Upper lobe of left lung (tissue), 6 donors: ENCODE data around the gene SKIC2. TPM values are rescaled to one million over a fixed set of nuclear protein-coding genes. Genes with fewer than 3 reads are reported as not detected.

Experiments
- ATAC-seq, 2 donors: fragments of 200-7000 bp; cut with Tn5 transposase; one replicate each; pipeline ENCODE4 v1.9.1; 2022; ENCODE audit warnings: mild to moderate bottlenecking in 2 of 2, moderate library complexity in 2 of 2; ENCODE audit not compliant: low FRiP score in 2 of 2
- DNase-seq, 2 donors: peaks; one replicate each; pipeline ENCODE4 v3.0.0-alpha.2; 2019 to 2020
- H3K27ac ChIP-seq, 4 donors: fragments of 200-600 bp; sonication (generic); one replicate each; pipeline ENCODE4 v1.5.1; 2016 to 2019
- H3K27me3 ChIP-seq, 4 donors: fragments of 200-600 bp; sonication (generic); one replicate each; pipeline ENCODE4 v1.5.1; 2017 to 2019
- H3K36me3 ChIP-seq, 4 donors: fragments of 200-600 bp; sonication (generic); one replicate each; pipeline ENCODE4 v1.5.1; 2016 to 2019
- H3K4me1 ChIP-seq, 4 donors: fragments of 200-600 bp; sonication (generic); one replicate each; pipeline ENCODE4 v1.5.1; 2018 to 2019
- H3K4me3 ChIP-seq, 4 donors: fragments of 200-600 bp; sonication (generic); one replicate each; pipeline ENCODE4 v1.5.1; 2017 to 2019; ENCODE audit warnings: mild to moderate bottlenecking in 2 of 4, moderate library complexity in 1 of 4
- H3K9me3 ChIP-seq, 4 donors: fragments of 200-600 bp; sonication (generic); one replicate each; pipeline ENCODE4 v1.5.1; 2018 to 2019
- EP300 ChIP-seq, 4 donors: sonication (generic); formaldehyde crosslinking; IDR thresholded peaks; one replicate each; pipeline ENCODE4 v1.5.1; 2017; ENCODE audit warnings: antibody characterized with exemption in 4 of 4, control low read depth in 2 of 4
- POLR2A ChIP-seq, 4 donors: fragments of 450-650 bp; IDR thresholded peaks; one replicate each; pipeline ENCODE4 v1.5.1; 2016 to 2017; ENCODE audit warnings: antibody characterized with exemption in 4 of 4, mild to moderate bottlenecking in 2 of 4
- POLR2AphosphoS5 ChIP-seq, 2 donors: sonication (generic); formaldehyde crosslinking; IDR thresholded peaks; one replicate each; pipeline ENCODE4 v1.5.1; 2017; ENCODE audit warnings: antibody characterized with exemption in 2 of 2
- WGBS, 2 donors: methylation state at CpG; one replicate each; pipeline ENCODE4 v1.1.5; 2017 to 2018; 5-methylcytosine and 5-hydroxymethylcytosine counted together
- total RNA-seq, 6 donors: library from RNA; depleted of rRNA in 4 of 6; stranded (reverse); fragments of >200 nt in 4 of 6; gene quantifications; one replicate each; pipeline versions ENCODE4 v1.1.0 to v1.2.1, GENCODE V29; 2016 to 2021
- TF ChIP-seq, protein P1 (sequence below), 6 experiments: fragments of 450-650 bp in 4 of 6; fragments of 200-600 bp in 2 of 6; sonication (generic) in 2 of 6; IDR thresholded peaks; one replicate each; pipeline ENCODE4 v1.5.1; 2016 to 2019; ENCODE audit warnings: antibody characterized with exemption in 6 of 6
- donor health status: DM: no; HTN: no; CAD: no; lungs with moderate emphysema.
- donor health status: DM: no; HTN: yes; CAD: no; lungs with severe emphysema.

SKIC2 gene
- total RNA-seq, 6 donors from 2014 or later = 27.7 to 172 (median 58.6) TPM

GRCh38 chr6:31967926-31968320 is 8.9 kb downstream of the SKIC2 start:
- H3K27me3 ChIP-seq = no peaks in the 10 kb centered on the region
- peaks cover 14 to 29% (median 19%) of the 10 kb centered on the region in 4 donors for H3K4me1 ChIP-seq
- DNase-seq (no peak), ATAC-seq (no peak)
- peaks cover 43 to 81% (median 70%) of the 10 kb centered on the region in 4 donors for H3K36me3 ChIP-seq
- H3K4me3 ChIP-seq = no peak overlapping the region
- 88% methylated on average over 3 of the region's 3 CpGs; no CpG with 5 or more reads in 1 of the 2 donors for WGBS, 2 donors
- no peak overlapping the region for H3K27ac ChIP-seq
- no peaks in the 10 kb centered on the region for H3K9me3 ChIP-seq
- TF ChIP-seq POLR2A (IDR thresholded peaks at IDR 0.05) (no peak), EP300 (IDR thresholded peaks at IDR 0.05) (no peak), POLR2AphosphoS5 (IDR thresholded peaks at IDR 0.05) (no peak)
- TF ChIP-seq, protein P1, sequence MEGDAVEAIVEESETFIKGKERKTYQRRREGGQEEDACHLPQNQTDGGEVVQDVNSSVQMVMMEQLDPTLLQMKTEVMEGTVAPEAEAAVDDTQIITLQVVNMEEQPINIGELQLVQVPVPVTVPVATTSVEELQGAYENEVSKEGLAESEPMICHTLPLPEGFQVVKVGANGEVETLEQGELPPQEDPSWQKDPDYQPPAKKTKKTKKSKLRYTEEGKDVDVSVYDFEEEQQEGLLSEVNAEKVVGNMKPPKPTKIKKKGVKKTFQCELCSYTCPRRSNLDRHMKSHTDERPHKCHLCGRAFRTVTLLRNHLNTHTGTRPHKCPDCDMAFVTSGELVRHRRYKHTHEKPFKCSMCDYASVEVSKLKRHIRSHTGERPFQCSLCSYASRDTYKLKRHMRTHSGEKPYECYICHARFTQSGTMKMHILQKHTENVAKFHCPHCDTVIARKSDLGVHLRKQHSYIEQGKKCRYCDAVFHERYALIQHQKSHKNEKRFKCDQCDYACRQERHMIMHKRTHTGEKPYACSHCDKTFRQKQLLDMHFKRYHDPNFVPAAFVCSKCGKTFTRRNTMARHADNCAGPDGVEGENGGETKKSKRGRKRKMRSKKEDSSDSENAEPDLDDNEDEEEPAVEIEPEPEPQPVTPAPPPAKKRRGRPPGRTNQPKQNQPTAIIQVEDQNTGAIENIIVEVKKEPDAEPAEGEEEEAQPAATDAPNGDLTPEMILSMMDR (IDR thresholded peaks at IDR 0.05) = no peak

GRCh38 chr6:31968326-31968725 is 9.4 kb downstream of the SKIC2 start:
- TF ChIP-seq, protein P1 (IDR thresholded peaks at IDR 0.05) = no peak
- TF ChIP-seq POLR2A (IDR thresholded peaks at IDR 0.05) = no peak
- no peak for TF ChIP-seq POLR2AphosphoS5 (IDR thresholded peaks at IDR 0.05)
- no peak for TF ChIP-seq EP300 (IDR thresholded peaks at IDR 0.05)
- Histone ChIP-seq H3K4me3 (no peak overlapping the region), H3K9me3 (no peaks in the 10 kb centered on the region), H3K36me3 (peaks cover 42 to 77% (median 66%) of the 10 kb centered on the region in 4 donors), H3K27ac (no peak overlapping the region), H3K27me3 (no peaks in the 10 kb centered on the region), H3K4me1 (peaks cover 18 to 33% (median 24%) of the 10 kb centered on the region in 4 donors)
- 87% methylated on average over 6 to 11 of the region's 11 CpGs for WGBS, 2 donors
- peak in 1 of 2 donors; percentile 47 for DNase-seq
- ATAC-seq = no peak

GRCh38 chr6:31968791-31969711 is 10.1 kb downstream of the SKIC2 start:
- ATAC-seq (no peak), DNase-seq (peak in 1 of 2 donors; percentile 50)
- 91 to 94% methylated on average over 19 to 22 of the region's 23 CpGs for WGBS, 2 donors
- no peak overlapping the region for H3K4me3 ChIP-seq
- H3K27ac ChIP-seq = no peak overlapping the region
- H3K4me1 ChIP-seq = peaks cover 24 to 40% (median 30%) of the 10 kb centered on the region in 4 donors
- H3K27me3 ChIP-seq = no peaks in the 10 kb centered on the region
- TF ChIP-seq EP300 (IDR thresholded peaks at IDR 0.05) = no peak
- TF ChIP-seq, protein P1 (IDR thresholded peaks at IDR 0.05) = no peak
- TF ChIP-seq POLR2A (IDR thresholded peaks at IDR 0.05) = no peak
- no peak for TF ChIP-seq POLR2AphosphoS5 (IDR thresholded peaks at IDR 0.05)
- peaks cover 36 to 72% (median 59%) of the 10 kb centered on the region in 4 donors for H3K36me3 ChIP-seq
- H3K9me3 ChIP-seq = no peaks in the 10 kb centered on the region

DNA sequence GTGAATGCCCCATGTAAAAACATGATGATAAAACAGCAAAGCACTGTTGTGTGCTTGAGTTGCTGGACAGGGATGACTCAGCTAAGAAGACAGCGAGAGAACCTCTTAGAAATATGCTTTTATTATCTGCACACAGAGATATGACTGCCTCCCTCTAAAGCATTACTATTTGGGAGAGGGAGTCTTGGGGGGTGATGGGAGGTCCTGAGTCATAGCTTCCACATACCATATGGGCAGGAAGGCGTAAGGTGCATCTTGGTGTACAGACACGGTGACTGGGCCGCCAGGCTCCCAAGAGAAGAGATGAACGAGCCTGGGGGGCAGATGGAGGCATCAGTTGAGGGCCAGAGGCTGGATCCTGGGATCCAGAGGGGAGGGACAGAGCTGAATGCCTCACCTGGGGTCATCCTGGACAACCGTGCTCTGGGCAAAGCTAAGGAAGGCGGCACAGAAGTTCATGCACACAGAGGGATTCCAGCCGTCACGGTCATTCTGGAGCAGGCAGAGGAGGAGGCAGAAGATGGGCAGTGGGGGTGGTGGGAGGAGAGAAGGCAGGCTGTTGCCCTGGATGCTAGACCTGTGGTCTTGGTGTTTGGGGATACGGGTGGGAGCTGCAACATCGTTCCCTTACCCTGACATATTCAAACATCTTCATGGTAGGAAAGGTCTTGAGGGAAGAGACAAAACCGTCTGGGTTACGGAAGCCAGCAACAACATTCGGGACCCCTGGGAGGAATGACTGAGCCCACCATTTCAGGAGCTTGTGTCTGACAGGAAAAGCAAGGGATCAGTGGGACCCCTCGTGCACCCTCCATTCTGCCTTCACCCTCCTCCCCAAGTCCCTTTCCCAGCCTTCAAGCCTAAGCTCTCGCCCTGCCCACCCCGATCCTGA is 11.0 kb downstream of the SKIC2 start:
- Histone ChIP-seq H3K4me1 (peaks cover 24 to 47% (median 30%) of the 10 kb centered on the region in 4 donors), H3K9me3 (no peaks in the 10 kb centered on the region), H3K27ac (peak overlapping the region in 2 of 4 donors; percentile 96 to 97), H3K4me3 (peak overlapping the region in 1 of 4 donors; percentile 79), H3K36me3 (peaks cover 28 to 63% (median 52%) of the 10 kb centered on the region in 4 donors), H3K27me3 (no peaks in the 10 kb centered on the region)
- 76 to 86% methylated on average over 17 of the region's 17 CpGs for WGBS, 2 donors
- DNase-seq (no peak), ATAC-seq (no peak)
- TF ChIP-seq, protein P1 (IDR thresholded peaks at IDR 0.05) = no peak
- TF ChIP-seq POLR2AphosphoS5 (IDR thresholded peaks at IDR 0.05) (no peak), EP300 (IDR thresholded peaks at IDR 0.05) (no peak), POLR2A (IDR thresholded peaks at IDR 0.05) (no peak)
